Sigmoid colon (tissue), 7 donors: ENCODE results near the gene NEMP2. TPM values are rescaled to one million over a fixed set of nuclear protein-coding genes. Genes with fewer than 3 reads are reported as not detected.

Experiments
- DNase-seq: peaks from one replicate; pipeline ENCODE4 v3.0.0-alpha.2; 2019
- H3K27ac ChIP-seq, 4 donors: fragments of 200-600 bp; sonication (generic); one replicate each; pipeline ENCODE4 v1.5.1; 2016 to 2019; ENCODE audit warnings: mild to moderate bottlenecking in 1 of 4
- H3K27me3 ChIP-seq, 3 donors: fragments of 200-600 bp; sonication (generic); one replicate each; pipeline ENCODE4 v1.5.1; 2019; ENCODE audit warnings: mild to moderate bottlenecking in 1 of 3
- H3K36me3 ChIP-seq, 4 donors: fragments of 200-600 bp; sonication (generic); one replicate each; pipeline ENCODE4 v1.5.1; 2016 to 2019
- H3K4me1 ChIP-seq, 4 donors: fragments of 200-600 bp; sonication (generic); one replicate each; pipeline ENCODE4 v1.5.1; 2017 to 2019
- H3K4me3 ChIP-seq, 4 donors: fragments of 200-600 bp; sonication (generic); one replicate each; pipeline ENCODE4 v1.5.1; 2017 to 2019; ENCODE audit warnings: mild to moderate bottlenecking in 2 of 4, moderate library complexity in 1 of 4
- H3K9me3 ChIP-seq, 4 donors: fragments of 200-600 bp in 3 of 4; sonication (generic) in 3 of 4; one replicate each; pipeline versions ENCODE4 v1.5.1 to v1.6.1; 2013 to 2019
- CTCF ChIP-seq, 4 experiments: fragments of 450-650 bp in 3 of 4; fragments of 200-600 bp in 1 of 4; IDR thresholded peaks; one replicate each; pipeline ENCODE4 v1.5.1; 2016 to 2019; ENCODE audit warnings: antibody characterized with exemption in 4 of 4, mild to moderate bottlenecking in 3 of 4, moderate library complexity in 2 of 4
- EP300 ChIP-seq, 4 donors: sonication (generic); formaldehyde crosslinking; IDR thresholded peaks; one replicate each; pipeline ENCODE4 v1.6.1; 2017; ENCODE audit warnings: antibody characterized with exemption in 4 of 4
- POLR2A ChIP-seq, 2 donors: fragments of 450-650 bp; IDR thresholded peaks; one replicate each; pipeline ENCODE4 v1.6.1; 2016; ENCODE audit warnings: antibody characterized with exemption in 2 of 2, mild to moderate bottlenecking in 2 of 2, moderate library complexity in 2 of 2
- POLR2AphosphoS5 ChIP-seq, 4 donors: sonication (generic); formaldehyde crosslinking; IDR thresholded peaks; one replicate each; pipeline ENCODE4 v1.6.1; 2017; ENCODE audit warnings: antibody characterized with exemption in 4 of 4
- WGBS, 2 donors: extraction: QIAGEN DNeasy Blood & Tissue Kit; methylation state at CpG; one replicate each; pipeline ENCODE4 v1.1.7; 2013; 5-methylcytosine and 5-hydroxymethylcytosine counted together
- intact Hi-C: fragments of 100-400 bp; cut with DNase I; formaldehyde crosslinking; loops from one replicate; pipeline ENCODE4 v1.15.1; 2023
- polyA plus RNA-seq, 3 donors: library from polyadenylated mRNA; stranded (reverse); fragments of 200-250 nt; gene quantifications; one replicate each; pipeline ENCODE4 v1.2.3, GENCODE V29; 2013
- total RNA-seq, 4 donors: library from RNA; depleted of rRNA; stranded (reverse); fragments of >200 nt; gene quantifications; one replicate each; pipeline ENCODE4 v1.1.0, GENCODE V29; 2016
- donor health status: healthy with polysubstance abuse.
- donor health status: Bipolar disorder and iron deficiency.
- donor health status: healthy.

The NEMP2 gene
- total and polyA plus RNA-seq, 7 donors: 0.23 to 6.8 (median 3.1) TPM

- no peak for TF ChIP-seq CTCF (IDR thresholded peaks at IDR 0.05)
- no peak for TF ChIP-seq EP300 (IDR thresholded peaks at IDR 0.05)
- no peak for TF ChIP-seq POLR2A (IDR thresholded peaks at IDR 0.05)
- no peak for TF ChIP-seq POLR2AphosphoS5 (IDR thresholded peaks at IDR 0.05)
- H3K4me3 ChIP-seq: no peak overlapping the region
- peaks cover 0 to 11% (median 0%) of the 10 kb centered on the region in 4 donors for H3K4me1 ChIP-seq
- H3K27me3 ChIP-seq: no peaks in the 10 kb centered on the region
- no peak for DNase-seq
- 22 to 60% methylated on average over 4 of the region's 4 CpGs for WGBS, 2 donors
- no peaks in the 10 kb centered on the region for H3K9me3 ChIP-seq
- peaks cover 0 to 31% (median 2%) of the 10 kb centered on the region in 4 donors for H3K36me3 ChIP-seq
- H3K27ac ChIP-seq: no peak overlapping the region
- intact Hi-C loops: no loop called here
These were observed 27.4 kb downstream of the NEMP2 start for GRCh38 chr2:190507135-190507534.

GRCh38 chr2:190506666-190507065, 27.9 kb downstream of the NEMP2 start:
- 14 to 41% methylated on average over 2 of the region's 2 CpGs for WGBS, 2 donors
- H3K9me3 ChIP-seq: no peaks in the 10 kb centered on the region
- DNase-seq: no peak
- peaks cover 0 to 11% (median 0%) of the 10 kb centered on the region in 4 donors for H3K4me1 ChIP-seq
- intact Hi-C loops: no loop called here
- H3K4me3 ChIP-seq: no peak overlapping the region
- TF ChIP-seq POLR2A (IDR thresholded peaks at IDR 0.05) (no peak), EP300 (IDR thresholded peaks at IDR 0.05) (no peak), CTCF (IDR thresholded peaks at IDR 0.05) (no peak), POLR2AphosphoS5 (IDR thresholded peaks at IDR 0.05) (no peak)
- peaks cover 0 to 31% (median 2%) of the 10 kb centered on the region in 4 donors for H3K36me3 ChIP-seq
- no peak overlapping the region for H3K27ac ChIP-seq
- no peaks in the 10 kb centered on the region for H3K27me3 ChIP-seq

GRCh38 chr2:190505696-190506095, 28.8 kb downstream of the NEMP2 start:
- no peak for DNase-seq
- Histone ChIP-seq H3K4me1 (peaks cover 0 to 11% (median 0%) of the 10 kb centered on the region in 4 donors), H3K36me3 (peaks cover 0 to 37% (median 2%) of the 10 kb centered on the region in 4 donors), H3K4me3 (no peak overlapping the region), H3K27ac (no peak overlapping the region), H3K27me3 (no peaks in the 10 kb centered on the region), H3K9me3 (no peaks in the 10 kb centered on the region)
- TF ChIP-seq POLR2AphosphoS5 (IDR thresholded peaks at IDR 0.05) (no peak), POLR2A (IDR thresholded peaks at IDR 0.05) (no peak), CTCF (IDR thresholded peaks at IDR 0.05) (no peak), EP300 (IDR thresholded peaks at IDR 0.05) (no peak)
- 18 to 61% methylated on average over 1 of the region's 1 CpG for WGBS, 2 donors
- intact Hi-C loops: no loop called here

GRCh38 chr2:190504912-190505311, 29.6 kb downstream of the NEMP2 start:
- TF ChIP-seq EP300 (IDR thresholded peaks at IDR 0.05) (no peak), POLR2A (IDR thresholded peaks at IDR 0.05) (no peak), POLR2AphosphoS5 (IDR thresholded peaks at IDR 0.05) (no peak), CTCF (IDR thresholded peaks at IDR 0.05) (no peak)
- Histone ChIP-seq H3K36me3 (peaks cover 0 to 45% (median 4%) of the 10 kb centered on the region in 4 donors), H3K4me1 (peaks cover 0 to 5% (median 0%) of the 10 kb centered on the region in 4 donors), H3K4me3 (no peak overlapping the region), H3K27ac (no peak overlapping the region), H3K9me3 (no peaks in the 10 kb centered on the region), H3K27me3 (no peaks in the 10 kb centered on the region)
- 97 to 98% methylated on average over 3 of the region's 3 CpGs for WGBS, 2 donors
- no peak for DNase-seq
- intact Hi-C loops: no loop called here

- TF ChIP-seq POLR2AphosphoS5 (IDR thresholded peaks at IDR 0.05): no peak
- no peak for TF ChIP-seq CTCF (IDR thresholded peaks at IDR 0.05)
- no peak for TF ChIP-seq EP300 (IDR thresholded peaks at IDR 0.05)
- no peak for TF ChIP-seq POLR2A (IDR thresholded peaks at IDR 0.05)
- H3K4me1 ChIP-seq: peaks cover 0 to 3% (median 0%) of the 10 kb centered on the region in 4 donors
- no peaks in the 10 kb centered on the region for H3K9me3 ChIP-seq
- no peak overlapping the region for H3K4me3 ChIP-seq
- WGBS, 2 donors: 64 to 85% methylated on average over 3 of the region's 3 CpGs
- DNase-seq: no peak
- no peaks in the 10 kb centered on the region for H3K27me3 ChIP-seq
- H3K27ac ChIP-seq: no peak overlapping the region
- peaks cover 0 to 51% (median 6%) of the 10 kb centered on the region in 4 donors for H3K36me3 ChIP-seq
- intact Hi-C loops: no loop called here
These were observed 31.4 kb downstream of the NEMP2 start for GRCh38 chr2:190503088-190503487.
